H1 (cell line): ENCODE data around the gene SELPLG.

Source experiments
- ATF2 ChIP-seq: IDR thresholded peaks from 2 replicates; pipeline ENCODE4 v1.6.1; 2012; ENCODE audit warnings: low read length, inconsistent platforms
- ATF3 ChIP-seq: IDR thresholded peaks from 2 replicates; pipeline ENCODE4 v1.6.1; 2011; ENCODE audit warnings: low read depth, mild to moderate bottlenecking, low read length; ENCODE audit not compliant: insufficient read depth
- CTCF ChIP-seq, 3 experiments: IDR thresholded peaks; 1 replicate in 2 of 3; 2 replicates in 1 of 3; pipeline versions ENCODE4 v1.5.1 to v1.6.1; 2011; ENCODE audit warnings: low read length in 3 of 3, mild to moderate bottlenecking in 3 of 3, inconsistent platforms in 2 of 3, low read depth in 1 of 3, moderate library complexity in 1 of 3; ENCODE audit not compliant: insufficient read depth in 1 of 3; ENCODE audit errors: control extremely low read depth in 1 of 3
- KDM1A ChIP-seq: fragments of 200-600, 300-600 bp; sonication (generic); IDR thresholded peaks from 2 replicates; pipeline ENCODE4 v1.7.1; 2016; ENCODE audit warnings: mild to moderate bottlenecking, low read length, borderline replicate concordance
- MAX ChIP-seq: IDR thresholded peaks from 2 replicates; pipeline ENCODE4 v1.6.1; 2012; ENCODE audit warnings: inconsistent platforms
- NANOG ChIP-seq: IDR thresholded peaks from 2 replicates; pipeline ENCODE4 v1.6.1; 2011; ENCODE audit warnings: low read length, low read depth, mild to moderate bottlenecking, inconsistent platforms; ENCODE audit not compliant: insufficient read depth, poor library complexity, severe bottlenecking
- POLR2A ChIP-seq, 2 experiments: IDR thresholded peaks; 1 replicate in 1 of 2; 2 replicates in 1 of 2; pipeline ENCODE4 v1.6.1; 2011; ENCODE audit warnings: low read depth in 2 of 2, low read length in 2 of 2, mild to moderate bottlenecking in 2 of 2; ENCODE audit errors: control extremely low read depth in 1 of 2
- RAD21 ChIP-seq, 2 experiments: IDR thresholded peaks in 1 of 2; conservative IDR thresholded peaks in 1 of 2; 2 replicates each; pipeline ENCODE4 v1.6.1; 2011; ENCODE audit warnings: low read depth in 2 of 2, low read length in 2 of 2, improper control_type of control experiment in 1 of 2, inconsistent platforms in 1 of 2, mild to moderate bottlenecking in 1 of 2, moderate library complexity in 1 of 2
- SRF ChIP-seq: IDR thresholded peaks from 2 replicates; pipeline ENCODE4 v1.6.1; 2011; ENCODE audit warnings: mild to moderate bottlenecking, low read depth, low read length, moderate library complexity
- YY1 ChIP-seq: IDR thresholded peaks from 2 replicates; pipeline ENCODE4 v1.6.1; 2011; ENCODE audit warnings: low read depth, mild to moderate bottlenecking, low read length

GRCh38 chr12:108599948-108600701 lies 33.6 kb downstream of the SELPLG start:
- TF ChIP-seq YY1 = no peak
- TF ChIP-seq CTCF (IDR thresholded peaks at IDR 0.05; ENCODE audit: control extremely low read depth in 1 of 3, insufficient read depth in 1 of 3, low read depth in 1 of 3, low read length in 3 of 3) = peak in 1 of 3 experiments; percentile 23; a peak in 1 of 4 replicates
- no peak for TF ChIP-seq NANOG
- TF ChIP-seq POLR2A (IDR thresholded peaks at IDR 0.05; ENCODE audit: control extremely low read depth in 1 of 2, low read depth in 2 of 2, low read length in 2 of 2) = no peak
- TF ChIP-seq KDM1A = peak; percentile 89; the same call in 1 of the 2 replicates
- no peak for TF ChIP-seq MAX
- no peak for TF ChIP-seq RAD21 (IDR thresholded peaks at IDR 0.05 in 1 of 2, conservative IDR thresholded peaks at IDR 0.05 in 1 of 2; ENCODE audit: low read depth in 2 of 2, low read length in 2 of 2)
- no peak for TF ChIP-seq ATF2
- TF ChIP-seq ATF3 = no peak
- TF ChIP-seq SRF = no peak
